ENCODE measurements around the gene PAPPA2.

The PAPPA2 gene

GRCh38 chr1:176820391-176821031 lies 357.5 kb downstream of the PAPPA2 start:
- no peak for DNase-seq

GRCh38 chr1:176826265-176826664 lies 363.3 kb downstream of the PAPPA2 start:
- no peak for DNase-seq

GRCh38 chr1:176829261-176829660 lies 366.3 kb downstream of the PAPPA2 start:
- no peak for DNase-seq

DNA sequence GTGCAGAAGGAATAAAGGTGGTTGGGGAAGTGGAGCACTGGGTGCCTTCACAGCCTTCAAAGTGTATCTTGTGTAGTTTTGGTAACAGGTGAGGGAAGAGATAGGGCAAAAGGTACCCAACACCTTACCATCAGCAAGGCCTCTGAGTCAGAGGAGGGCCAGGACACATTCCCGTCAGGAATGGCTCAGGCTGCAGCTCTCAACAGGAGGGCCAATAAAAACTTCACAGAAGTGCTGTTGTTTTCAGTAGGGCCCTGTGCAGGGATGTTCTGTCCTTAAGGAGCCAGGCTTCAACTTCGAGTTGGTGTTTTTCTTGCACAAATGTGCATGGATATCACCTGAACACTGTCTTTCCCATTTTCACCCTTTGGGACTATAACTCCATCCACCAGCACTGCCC lies 368.2 kb downstream of the PAPPA2 start:
- DNase-seq = no peak

DNA sequence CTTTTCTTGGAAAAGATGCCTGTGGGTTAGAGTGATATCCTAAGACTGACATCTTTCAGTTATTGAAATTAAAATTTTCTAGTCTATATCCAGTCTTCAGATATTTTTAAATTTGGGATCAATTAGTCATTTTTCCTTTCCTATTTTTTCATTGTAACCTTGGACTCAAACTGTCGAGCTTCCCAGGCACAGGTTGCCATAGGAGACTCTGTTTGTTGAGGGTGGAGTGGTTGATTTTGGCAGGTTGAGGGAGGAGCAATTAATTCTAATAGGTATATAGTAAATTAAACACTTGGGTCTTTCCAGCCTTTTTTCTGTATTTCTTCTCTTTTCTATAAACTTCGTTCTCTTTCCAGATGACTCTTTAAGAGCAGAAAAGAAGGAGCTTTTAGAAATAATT lies 374.7 kb downstream of the PAPPA2 start:
- no peak for DNase-seq

DNA sequence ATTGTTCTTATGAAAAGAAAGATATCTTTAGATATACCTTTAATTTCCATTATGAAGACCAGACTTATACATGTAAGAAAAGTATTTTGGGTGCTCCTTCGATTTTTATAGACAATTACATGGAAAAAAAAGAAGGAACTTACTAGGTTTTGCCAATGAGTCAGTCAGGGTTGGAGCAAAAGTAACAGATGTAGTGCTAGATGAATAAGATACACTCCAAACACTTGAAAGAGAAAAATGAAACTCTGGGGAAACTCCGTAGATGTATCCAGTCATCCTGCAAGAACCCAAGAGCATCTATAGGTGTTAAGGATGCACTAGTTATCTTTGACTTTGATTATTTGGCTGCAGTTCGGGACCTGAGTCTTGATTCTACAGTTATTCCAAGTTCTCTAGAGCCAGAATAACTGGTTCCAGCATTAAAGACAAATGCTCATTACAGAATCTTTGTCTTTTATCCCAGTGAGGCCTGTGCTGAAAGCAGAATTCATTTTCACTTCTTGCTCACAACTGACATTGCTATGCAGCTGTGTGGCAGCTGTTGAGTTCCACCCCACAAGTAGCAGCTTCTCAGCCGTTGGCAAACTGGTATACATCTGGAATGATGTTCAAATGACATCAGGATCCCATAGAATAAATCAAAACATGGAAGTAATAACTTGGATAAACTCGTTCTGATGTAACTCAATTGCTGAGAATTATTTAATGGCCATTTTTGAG lies 375.5 kb downstream of the PAPPA2 start:
- no peak for DNase-seq

GRCh38 chr1:176839216-176839615 lies 376.2 kb downstream of the PAPPA2 start:
- DNase-seq = no peak

GRCh38 chr1:176841238-176841637 lies 378.3 kb downstream of the PAPPA2 start:
- no peak for DNase-seq

DNA sequence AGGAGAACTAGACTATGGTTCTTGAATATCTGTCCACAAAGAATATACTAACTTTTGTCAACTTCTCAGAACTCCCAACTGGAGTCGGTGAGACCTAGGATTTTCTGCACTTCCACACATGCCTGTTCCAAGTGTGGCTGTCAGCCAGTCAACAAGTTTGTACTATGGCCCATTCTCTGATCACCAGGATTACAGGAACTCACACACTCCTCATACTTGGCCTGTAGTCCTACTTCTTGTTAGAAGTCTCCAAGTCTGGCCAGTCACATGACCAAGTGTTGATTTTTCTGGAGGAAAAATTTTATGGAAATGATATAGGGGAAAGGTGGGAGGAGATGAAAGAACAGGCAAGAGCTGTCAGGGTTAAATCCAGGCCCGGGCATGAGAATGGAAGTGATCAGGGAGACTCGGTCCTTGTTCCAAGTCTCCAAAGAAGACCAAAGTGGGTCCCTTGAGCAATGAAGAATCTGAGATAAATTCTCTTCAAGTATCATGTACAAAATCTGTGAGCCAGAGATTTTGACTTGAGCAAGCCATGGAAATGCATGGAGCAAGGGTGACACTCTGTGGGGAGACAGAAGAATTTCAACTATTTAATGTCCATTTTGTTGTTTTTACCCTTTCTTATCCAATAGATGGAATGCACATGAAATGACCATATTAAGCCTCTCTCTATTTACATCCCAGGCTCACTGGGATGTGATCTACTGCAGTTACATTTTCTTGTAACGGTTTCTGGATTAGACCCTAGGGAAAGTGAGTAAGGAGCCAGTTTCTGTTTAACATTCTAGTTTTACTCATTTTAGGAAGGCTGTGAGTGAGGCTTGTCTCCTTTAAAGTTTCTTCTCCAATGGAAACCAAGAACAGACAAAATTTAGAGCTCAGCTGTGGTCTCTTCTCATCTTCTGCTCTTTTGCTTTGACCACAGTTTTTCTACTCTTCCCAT lies 380.6 kb downstream of the PAPPA2 start:
- DNase-seq = no peak

GRCh38 chr1:176847052-176847451 lies 384.1 kb downstream of the PAPPA2 start:
- no peak for DNase-seq

- DNase-seq = no peak
Measured at GRCh38 chr1:176849281-176849680, 386.3 kb downstream of the PAPPA2 start.

GRCh38 chr1:176850871-176851270 lies 387.9 kb downstream of the PAPPA2 start:
- no peak for DNase-seq

GRCh38 chr1:176852124-176852523 lies 389.1 kb downstream of the PAPPA2 start:
- no peak for DNase-seq

DNA sequence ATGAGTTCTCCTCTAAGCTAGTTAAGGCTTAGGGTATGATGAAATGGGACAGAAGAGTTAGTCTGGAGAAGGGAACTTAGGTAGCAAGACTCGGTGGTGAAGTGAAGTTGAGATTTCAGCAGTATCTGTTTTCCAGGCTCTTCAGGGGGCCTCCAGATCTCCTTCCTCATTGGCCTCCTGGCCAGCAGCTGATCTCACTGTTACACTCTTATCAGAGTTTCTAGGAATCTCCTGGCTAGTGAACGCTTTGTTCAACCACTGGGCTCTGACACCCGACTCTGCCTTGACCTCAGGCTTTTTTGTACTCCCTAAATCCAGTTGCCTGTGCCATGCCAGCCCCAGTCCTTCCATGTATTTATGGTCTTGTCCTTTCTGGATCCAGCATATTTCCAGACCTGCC lies 390.5 kb downstream of the PAPPA2 start:
- DNase-seq = no peak

GRCh38 chr1:176854121-176854520 lies 391.1 kb downstream of the PAPPA2 start:
- DNase-seq = no peak

DNA sequence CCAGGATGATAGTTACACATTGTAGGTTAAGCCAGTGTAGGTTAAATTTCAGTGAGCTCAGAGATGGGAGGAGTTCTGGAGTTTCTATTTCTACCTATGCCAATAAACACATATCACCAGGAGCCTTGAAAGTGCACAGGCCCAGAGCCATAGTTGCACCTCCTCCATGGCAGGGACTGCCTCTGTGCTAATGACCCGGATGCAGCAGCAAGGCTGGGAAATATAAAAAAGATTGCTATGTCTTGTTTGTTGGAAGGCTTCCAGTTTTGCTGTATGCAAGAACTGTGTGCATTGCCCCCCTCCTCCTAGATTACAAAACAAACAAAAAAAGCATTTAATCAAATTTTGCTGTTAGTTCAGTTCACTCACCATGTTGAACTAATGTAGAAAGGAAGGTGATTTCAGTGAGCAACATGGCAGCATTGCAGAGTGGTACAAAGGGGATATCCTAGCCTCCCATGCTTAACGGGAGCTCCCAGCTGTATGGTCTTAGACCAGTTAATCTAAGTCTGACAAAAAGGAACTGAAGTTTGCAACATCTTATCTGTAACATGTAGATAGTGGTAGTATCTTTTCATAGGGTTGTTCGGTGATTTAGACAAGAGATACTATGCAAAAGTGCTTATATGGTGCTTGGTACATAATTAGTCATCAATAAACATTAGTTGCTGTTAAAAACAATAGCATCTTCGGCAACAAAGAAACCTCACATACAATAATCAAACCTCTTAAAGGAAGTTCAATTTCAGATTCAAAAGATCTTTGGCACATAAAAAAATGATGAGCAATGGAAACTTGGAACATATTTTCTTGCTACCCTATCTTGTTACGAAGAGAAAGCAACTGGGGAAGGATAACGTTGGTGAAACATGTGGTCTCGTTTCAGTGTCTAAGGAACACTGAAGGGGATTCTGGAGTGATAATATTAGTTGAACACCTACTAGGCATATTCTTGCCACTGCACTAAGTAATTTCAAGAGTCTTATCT lies 392.1 kb downstream of the PAPPA2 start:
- DNase-seq = no peak

GRCh38 chr1:176857632-176858031 lies 394.7 kb downstream of the PAPPA2 start:
- DNase-seq = no peak

- no peak for DNase-seq
Measured at GRCh38 chr1:176858433-176858916, 395.5 kb downstream of the PAPPA2 start.

DNA sequence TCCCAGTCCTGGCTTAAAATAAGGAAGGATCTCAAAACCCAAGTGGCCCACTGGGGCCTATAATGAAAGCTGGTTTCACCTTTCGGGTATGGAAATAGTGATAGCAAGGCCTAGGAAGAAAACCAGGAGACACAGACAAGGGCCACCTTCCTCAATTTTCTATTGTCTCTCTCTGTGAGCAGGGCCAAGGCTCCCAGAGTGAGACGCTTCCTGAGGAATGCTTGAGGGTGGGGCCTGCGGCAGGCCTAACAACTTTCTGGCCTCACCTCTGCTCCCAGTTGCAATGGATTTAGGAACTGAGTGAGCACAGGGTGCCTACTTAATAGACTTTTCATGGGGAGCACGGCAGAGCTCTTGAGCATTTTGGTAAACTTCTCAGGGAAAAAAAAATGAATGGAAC lies 400.6 kb downstream of the PAPPA2 start:
- no peak for DNase-seq

DNA sequence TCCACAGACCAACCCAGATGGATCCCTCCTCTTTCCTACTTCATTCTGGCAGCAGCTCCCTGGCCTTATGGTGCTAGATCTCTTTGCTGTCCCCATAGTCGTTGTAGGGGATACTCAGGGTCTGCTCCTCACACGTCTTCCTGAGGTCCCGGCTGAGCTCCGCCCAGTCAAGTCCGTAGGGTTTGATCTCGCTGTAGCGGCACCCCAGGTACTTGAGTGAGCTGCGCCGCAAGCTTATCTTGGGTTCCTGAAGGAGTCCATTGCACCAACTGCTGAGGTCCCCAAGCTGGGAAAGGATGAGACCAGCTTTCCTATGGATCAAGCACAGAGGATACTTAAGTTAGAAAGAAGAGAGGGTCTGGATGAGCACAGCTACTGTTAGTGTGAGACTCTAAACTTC lies 401.2 kb downstream of the PAPPA2 start:
- no peak for DNase-seq

DNA sequence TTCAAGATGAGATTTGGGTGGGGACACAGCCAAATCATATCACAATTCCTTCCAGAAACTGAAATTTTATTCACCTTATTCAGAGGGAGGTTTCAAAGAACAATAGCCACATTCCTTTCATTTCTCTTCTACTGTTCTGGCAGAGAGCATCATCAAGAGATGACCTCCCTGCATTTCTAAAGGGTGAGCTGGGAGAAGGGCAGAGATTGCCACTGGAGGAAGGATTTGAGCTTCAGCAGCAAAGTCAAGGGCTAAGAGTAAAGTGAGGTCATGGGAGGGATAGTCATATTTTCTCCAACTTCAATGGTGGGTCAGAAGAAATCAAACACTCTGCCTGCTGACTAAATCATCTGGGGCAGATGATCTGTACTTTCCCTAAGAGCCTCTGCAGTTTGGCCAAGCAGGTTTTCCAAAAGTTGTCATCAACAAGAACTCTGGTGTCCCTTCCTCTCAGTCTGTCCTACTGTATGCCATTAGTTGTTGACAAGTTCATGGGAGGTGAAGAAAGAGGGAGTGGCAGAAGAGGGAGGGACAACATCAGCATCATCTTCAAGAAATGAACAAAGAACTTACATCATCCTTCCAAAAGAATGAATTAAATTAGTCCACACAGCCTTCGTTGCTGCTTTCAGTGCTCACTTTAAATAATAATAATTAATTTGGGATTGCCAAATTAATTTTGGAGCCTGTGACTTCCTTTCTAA lies 403.2 kb downstream of the PAPPA2 start:
- DNase-seq = no peak

- no peak for DNase-seq
Measured at GRCh38 chr1:176869577-176869976, 406.6 kb downstream of the PAPPA2 start.

All from stimulated activated CD4-positive, alpha-beta T cell treated with anti-CD3 and anti-CD28 coated beads, Interleukin-2, amount 100 ng/mL, for 48 hours (primary cell).